HUES48 (cell line): ENCODE results near the gene MAML3.

Experiments used
- H3K27ac ChIP-seq: one replicate; pipeline ENCODE4 v1.7.0; 2013; ENCODE audit warnings: low read depth, low read length, inconsistent platforms
- H3K27me3 ChIP-seq: 2 replicates; pipeline ENCODE4 v1.6.1; 2013; ENCODE audit warnings: mild to moderate bottlenecking, low read length; ENCODE audit not compliant: control insufficient read depth, insufficient read depth
- H3K36me3 ChIP-seq: 2 replicates; pipeline ENCODE4 v1.6.1; 2013; ENCODE audit warnings: low read length; ENCODE audit not compliant: control insufficient read depth, insufficient read depth
- H3K4me1 ChIP-seq: 2 replicates; pipeline ENCODE4 v1.6.1; 2013; ENCODE audit warnings: mild to moderate bottlenecking, low read length; ENCODE audit not compliant: control insufficient read depth, insufficient read depth
- H3K4me3 ChIP-seq: 2 replicates; pipeline ENCODE4 v1.5.1; 2013; ENCODE audit warnings: mild to moderate bottlenecking, low read depth, low read length
- H3K9ac ChIP-seq: 2 replicates; pipeline ENCODE4 v1.6.1; 2013; ENCODE audit warnings: mild to moderate bottlenecking, low read depth, low read length, moderate library complexity
- H3K9me3 ChIP-seq: 2 replicates; pipeline ENCODE4 v1.6.1; 2013; ENCODE audit warnings: low read length; ENCODE audit not compliant: control insufficient read depth, insufficient read depth

The MAML3 gene

GRCh38 chr4:139817657-139818452 lies 336.1 kb downstream of the MAML3 start:
- Histone ChIP-seq H3K9ac (no peak overlapping the region), H3K27ac (no peak overlapping the region), H3K27me3 (no peaks in the 10 kb centered on the region), H3K36me3 (no peaks in the 10 kb centered on the region), H3K4me1 (peaks cover 28% of the 10 kb centered on the region), H3K9me3 (no peaks in the 10 kb centered on the region), H3K4me3 (no peak overlapping the region)

DNA sequence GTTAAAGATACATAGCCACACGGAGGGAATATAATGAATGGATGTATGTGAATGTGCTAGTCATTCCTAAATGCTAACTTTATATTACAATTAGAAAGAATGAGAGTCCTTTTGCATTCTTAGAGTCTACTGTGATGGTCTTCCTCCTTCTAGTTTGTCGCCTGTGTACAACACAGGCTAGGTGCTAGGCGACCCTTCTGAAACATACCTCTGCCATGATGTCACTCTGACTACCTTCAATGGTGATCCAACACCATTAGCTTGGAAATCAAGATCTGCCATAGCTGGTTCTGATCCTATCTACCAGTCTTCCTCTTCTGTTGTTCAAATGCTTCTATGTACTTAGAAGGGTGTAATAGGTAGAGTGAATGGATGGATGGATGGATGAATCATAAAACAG lies 337.1 kb downstream of the MAML3 start:
- Histone ChIP-seq H3K36me3 (no peaks in the 10 kb centered on the region), H3K9ac (no peak overlapping the region; the same call in 1 of the 2 replicates), H3K27ac (peak overlapping the region; percentile 96), H3K27me3 (no peaks in the 10 kb centered on the region), H3K4me1 (peaks cover 28% of the 10 kb centered on the region), H3K4me3 (peak overlapping the region; percentile 45; the same call in 1 of the 2 replicates), H3K9me3 (no peaks in the 10 kb centered on the region)

DNA sequence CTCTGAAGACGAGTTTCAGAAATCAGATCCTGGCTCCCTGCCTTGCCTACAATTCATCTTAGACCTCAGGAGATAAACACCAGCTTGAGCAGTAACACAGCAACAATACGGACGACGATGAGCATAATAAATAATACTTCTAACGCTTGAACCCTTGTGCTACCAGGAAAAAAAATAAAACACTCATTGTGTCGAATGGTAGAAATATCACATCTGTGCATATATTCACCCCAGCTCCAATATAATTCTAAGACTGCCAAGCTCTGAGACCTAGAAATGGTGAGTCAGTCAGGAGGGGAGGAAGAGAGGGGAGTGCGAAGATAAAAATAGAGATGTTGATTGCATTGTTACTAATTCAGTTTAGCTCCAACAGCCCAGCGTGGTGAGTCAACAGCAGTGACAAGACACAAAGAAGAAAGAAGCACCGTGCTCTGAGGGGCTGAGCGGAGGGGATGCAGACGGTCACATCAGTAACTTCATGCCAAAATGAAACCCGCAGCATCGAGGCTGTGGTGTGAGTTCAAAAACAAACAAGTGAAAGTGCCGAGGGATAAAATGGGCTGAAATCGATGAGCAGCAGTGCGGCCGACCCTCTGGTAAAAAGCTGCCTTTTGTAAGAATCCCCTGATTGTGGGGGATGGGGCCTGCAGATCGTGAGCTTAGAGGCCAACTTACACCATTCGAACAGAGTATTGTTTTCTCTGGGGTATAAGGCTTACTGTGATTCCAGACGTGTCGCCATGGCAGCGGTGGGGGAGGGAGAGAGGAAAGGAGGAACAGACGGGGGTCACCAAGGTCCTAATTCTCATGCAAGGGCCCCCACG lies 338.0 kb downstream of the MAML3 start:
- peaks cover under 1% of the 10 kb centered on the region; the same call in 1 of the 2 replicates for H3K9me3 ChIP-seq
- H3K27me3 ChIP-seq, result no peaks in the 10 kb centered on the region
- H3K4me1 ChIP-seq, result peaks cover 28% of the 10 kb centered on the region
- H3K27ac ChIP-seq, result peak overlapping the region; percentile 96
- H3K4me3 ChIP-seq, result peak overlapping the region; percentile 45
- peak overlapping the region; percentile 61 for H3K9ac ChIP-seq
- no peaks in the 10 kb centered on the region for H3K36me3 ChIP-seq

GRCh38 chr4:139814323-139815015 lies 339.5 kb downstream of the MAML3 start:
- no peak overlapping the region for H3K27ac ChIP-seq
- H3K4me1 ChIP-seq, result peaks cover 29% of the 10 kb centered on the region
- peaks cover 8% of the 10 kb centered on the region for H3K9me3 ChIP-seq
- H3K27me3 ChIP-seq, result no peaks in the 10 kb centered on the region
- H3K36me3 ChIP-seq, result no peaks in the 10 kb centered on the region
- no peak overlapping the region for H3K4me3 ChIP-seq
- no peak overlapping the region for H3K9ac ChIP-seq

DNA sequence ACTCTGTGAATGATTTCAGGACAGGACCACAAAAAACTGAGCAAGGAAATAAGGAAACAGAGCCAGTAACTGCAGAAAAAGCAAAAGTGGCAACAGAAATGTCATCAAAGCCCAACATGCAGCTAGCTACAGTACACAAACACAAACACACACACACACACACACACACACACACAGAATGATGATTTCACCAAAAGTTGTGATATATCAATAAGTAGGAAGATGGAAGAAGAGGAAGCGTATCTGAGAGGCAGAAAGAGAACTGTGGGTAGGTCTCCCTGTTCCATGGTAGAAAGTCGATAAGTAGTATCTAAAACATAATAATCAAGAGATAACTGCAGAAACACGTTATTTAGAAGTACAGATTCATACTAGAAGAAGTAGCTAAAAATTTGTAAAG lies 340.1 kb downstream of the MAML3 start:
- Histone ChIP-seq H3K27ac (no peak overlapping the region), H3K9me3 (peaks cover 8% of the 10 kb centered on the region), H3K9ac (no peak overlapping the region), H3K4me3 (no peak overlapping the region), H3K27me3 (no peaks in the 10 kb centered on the region), H3K36me3 (no peaks in the 10 kb centered on the region), H3K4me1 (peaks cover 34% of the 10 kb centered on the region)

- H3K9ac ChIP-seq, result no peak overlapping the region
- H3K36me3 ChIP-seq, result no peaks in the 10 kb centered on the region
- no peaks in the 10 kb centered on the region for H3K27me3 ChIP-seq
- no peak overlapping the region for H3K27ac ChIP-seq
- H3K4me1 ChIP-seq, result peaks cover 22% of the 10 kb centered on the region
- H3K9me3 ChIP-seq, result peaks cover 8% of the 10 kb centered on the region
- no peak overlapping the region for H3K4me3 ChIP-seq
Measured at GRCh38 chr4:139810710-139811109, 343.3 kb downstream of the MAML3 start.

DNA sequence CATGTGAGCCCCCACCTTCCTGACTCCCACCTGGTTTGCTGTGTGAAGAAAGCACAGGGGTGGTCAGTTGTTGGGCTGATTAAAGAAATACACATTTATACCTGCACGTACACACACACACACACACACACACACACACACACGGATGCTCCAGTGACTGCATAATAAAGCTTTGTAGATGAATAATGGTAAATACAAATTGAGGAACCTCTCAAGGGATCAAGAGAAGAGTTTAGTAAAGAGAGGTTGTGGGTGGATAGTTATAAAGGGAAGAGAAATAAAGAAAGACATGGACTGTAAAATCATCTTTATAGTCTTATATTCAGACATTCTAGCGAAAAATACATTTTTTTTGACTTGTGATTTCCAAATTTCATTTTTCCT lies 344.2 kb downstream of the MAML3 start:
- Histone ChIP-seq H3K36me3 (no peaks in the 10 kb centered on the region), H3K4me3 (no peak overlapping the region), H3K27ac (peak overlapping the region; percentile 32), H3K9ac (no peak overlapping the region), H3K4me1 (peaks cover 14% of the 10 kb centered on the region), H3K27me3 (no peaks in the 10 kb centered on the region), H3K9me3 (peaks cover 8% of the 10 kb centered on the region)

- no peak overlapping the region for H3K9ac ChIP-seq
- H3K4me3 ChIP-seq, result no peak overlapping the region
- peak overlapping the region; percentile 48 for H3K27ac ChIP-seq
- H3K36me3 ChIP-seq, result no peaks in the 10 kb centered on the region
- H3K27me3 ChIP-seq, result no peaks in the 10 kb centered on the region
- peaks cover 9% of the 10 kb centered on the region for H3K4me1 ChIP-seq
- peaks cover 8% of the 10 kb centered on the region for H3K9me3 ChIP-seq
Measured at GRCh38 chr4:139808808-139809756, 344.9 kb downstream of the MAML3 start.

GRCh38 chr4:139808381-139808807 lies 345.6 kb downstream of the MAML3 start:
- Histone ChIP-seq H3K36me3 (no peaks in the 10 kb centered on the region), H3K4me3 (no peak overlapping the region), H3K4me1 (peaks cover 9% of the 10 kb centered on the region), H3K9ac (no peak overlapping the region), H3K9me3 (peaks cover 8% of the 10 kb centered on the region), H3K27ac (peak overlapping the region; percentile 48), H3K27me3 (no peaks in the 10 kb centered on the region)

GRCh38 chr4:139807483-139807882 lies 346.5 kb downstream of the MAML3 start:
- H3K27me3 ChIP-seq, result no peaks in the 10 kb centered on the region
- no peak overlapping the region for H3K9ac ChIP-seq
- H3K4me3 ChIP-seq, result no peak overlapping the region
- H3K4me1 ChIP-seq, result peaks cover 9% of the 10 kb centered on the region
- no peak overlapping the region for H3K27ac ChIP-seq
- H3K36me3 ChIP-seq, result no peaks in the 10 kb centered on the region
- peaks cover 8% of the 10 kb centered on the region for H3K9me3 ChIP-seq
